Kidney glomerular epithelial cell (primary cell): Measurements from ENCODE around the gene BDNF.
A peak's percentile ranks its signal among the peaks of the same experiment; 100 is the strongest.

ENCODE experiments used
- DNase-seq: peaks from one replicate; lab custom pipeline; 2025; lab: John Stamatoyannopoulos, UW

BDNF gene

DNA sequence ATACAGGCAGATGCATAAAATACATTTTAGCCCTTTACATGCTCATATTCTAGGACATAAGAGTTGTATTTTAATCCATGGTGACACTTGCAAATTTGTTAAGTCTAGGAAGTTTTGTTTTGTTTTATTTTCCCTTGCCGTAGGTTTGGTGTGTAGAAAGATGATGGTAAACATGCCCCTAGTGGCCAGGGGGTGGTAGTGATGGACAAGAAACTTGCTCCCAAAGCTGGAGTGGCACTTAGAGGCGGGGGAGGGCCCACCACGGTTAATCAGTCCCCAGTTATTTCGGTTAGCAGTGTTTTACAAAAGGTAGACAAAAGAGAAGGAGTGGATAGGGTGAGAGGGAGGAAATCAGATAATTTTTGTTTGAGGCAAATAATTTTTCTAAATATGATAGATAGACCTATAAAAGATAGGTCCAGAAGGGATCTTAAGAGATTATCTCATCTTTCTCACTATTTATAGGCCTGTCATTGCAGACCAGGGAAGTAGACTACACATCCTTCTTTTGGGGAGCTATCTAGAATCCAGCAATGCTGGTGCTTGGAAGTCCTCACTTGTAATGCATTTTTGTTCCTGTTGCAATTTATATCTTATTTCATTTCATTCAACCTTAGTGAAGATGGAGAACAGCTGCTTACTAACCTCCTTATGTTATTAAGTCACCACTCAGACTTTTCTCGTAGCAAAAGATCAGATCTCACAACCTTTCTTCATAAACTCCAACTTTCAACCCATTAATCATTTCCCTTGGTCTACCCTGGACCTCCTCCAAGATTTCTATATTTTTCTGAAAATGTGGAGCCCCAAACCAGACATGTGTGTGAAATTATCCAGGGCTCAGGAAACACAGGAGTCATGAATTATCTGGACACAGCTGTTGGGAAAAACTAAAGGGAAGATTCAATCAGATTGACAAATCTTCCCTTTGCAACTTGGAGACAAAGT is 5.9 kb upstream of the BDNF start:
- peak; percentile 42 for DNase-seq

DNA sequence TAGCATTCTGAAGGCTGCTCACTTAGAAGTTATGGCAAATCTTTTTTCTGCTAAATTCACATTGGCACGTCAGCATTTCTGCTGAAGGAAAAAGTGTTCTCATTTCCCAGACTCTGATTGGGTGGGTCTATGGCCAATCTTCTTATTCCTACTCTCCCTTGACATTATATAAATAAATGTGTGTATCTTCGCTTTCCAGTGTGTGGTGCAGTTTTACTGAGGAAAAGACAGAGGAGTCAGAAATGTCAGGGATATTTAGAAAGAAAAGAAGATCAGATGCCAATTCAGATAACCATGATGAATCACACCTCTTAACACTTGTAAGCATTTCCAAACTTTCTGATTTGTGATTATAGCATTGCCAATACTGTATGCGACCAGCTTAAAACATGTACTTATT is 3.2 kb upstream of the BDNF start:
- no peak for DNase-seq

DNA sequence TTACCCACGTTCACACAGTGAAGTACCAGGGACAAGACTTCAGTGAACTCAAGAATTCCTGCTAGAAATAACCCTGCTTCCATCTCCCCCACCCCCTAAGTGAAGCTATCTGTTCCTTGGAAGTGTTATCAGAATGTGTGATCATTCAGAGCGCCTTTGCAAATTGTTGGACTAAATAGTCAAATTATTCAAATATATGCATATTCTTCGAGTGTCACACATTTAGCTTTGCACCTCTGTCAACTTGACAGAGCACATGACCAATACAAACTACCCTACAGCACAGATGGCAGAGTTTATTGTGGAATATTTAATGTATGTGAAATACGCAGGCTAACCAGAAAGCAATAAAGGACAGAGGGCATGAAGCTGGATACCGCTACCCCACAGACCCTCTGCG is 2.6 kb upstream of the BDNF start:
- no peak for DNase-seq

DNA sequence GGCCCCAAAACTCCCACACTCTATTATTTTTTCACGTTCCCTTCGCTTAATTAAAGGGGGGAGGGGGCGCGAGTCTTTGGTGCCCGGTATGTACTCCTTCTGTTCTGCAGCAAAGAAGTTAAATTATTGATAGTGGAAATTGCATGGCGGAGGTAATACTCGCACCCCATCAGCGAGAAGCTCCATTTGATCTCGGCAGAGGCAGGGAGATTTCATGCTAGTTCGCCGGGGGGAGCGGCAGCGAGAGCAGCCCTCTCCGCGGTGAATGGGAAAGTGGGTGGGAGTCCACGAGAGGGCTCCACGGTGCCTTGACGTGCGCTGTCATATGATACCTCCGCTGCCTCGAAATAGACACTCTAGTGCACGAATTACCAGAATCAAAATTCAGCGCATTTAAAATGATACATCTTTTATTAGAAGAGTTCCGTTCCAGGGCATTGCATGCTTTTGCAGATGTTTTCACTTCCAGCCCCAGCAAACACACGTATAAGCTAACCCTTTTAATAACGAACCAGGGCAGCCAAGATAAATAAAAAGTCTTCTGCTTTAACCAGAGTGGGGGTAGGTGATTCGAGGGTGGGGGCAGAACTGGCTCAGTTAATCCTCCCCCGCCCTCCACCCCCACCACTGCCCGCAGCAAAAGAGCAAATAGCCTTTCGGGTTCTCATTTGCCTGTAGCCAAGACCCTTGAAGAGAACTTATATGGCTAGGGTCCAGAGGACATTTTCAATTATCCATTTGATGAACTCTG is 1.3 kb upstream of the BDNF start:
- peak; percentile 16 for DNase-seq

- DNase-seq, result no peak
These were observed 317 bp downstream of the BDNF start for GRCh38 chr11:27699926-27700350.

GRCh38 chr11:27699242-27699925 is 871 bp downstream of the BDNF start:
- no peak for DNase-seq

DNA sequence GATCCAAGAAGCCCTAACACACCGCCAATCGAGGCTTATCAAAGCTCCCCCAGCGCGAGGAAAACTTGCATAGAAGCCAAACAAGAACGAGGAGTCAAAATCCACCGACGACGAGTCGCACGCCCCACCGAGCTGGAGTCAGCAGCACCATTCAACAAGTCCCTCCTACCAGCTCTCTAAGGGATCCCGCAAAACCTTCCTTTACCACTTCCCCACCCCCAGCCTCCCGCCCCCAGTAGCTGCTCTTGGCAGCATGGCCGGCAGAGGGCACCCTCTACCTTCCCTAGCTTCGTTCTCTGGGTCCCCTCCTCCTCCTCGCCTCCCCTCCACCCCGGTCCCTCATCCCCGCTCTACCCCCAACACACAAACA is 1.4 kb downstream of the BDNF start:
- peak; percentile 85 for DNase-seq

DNA sequence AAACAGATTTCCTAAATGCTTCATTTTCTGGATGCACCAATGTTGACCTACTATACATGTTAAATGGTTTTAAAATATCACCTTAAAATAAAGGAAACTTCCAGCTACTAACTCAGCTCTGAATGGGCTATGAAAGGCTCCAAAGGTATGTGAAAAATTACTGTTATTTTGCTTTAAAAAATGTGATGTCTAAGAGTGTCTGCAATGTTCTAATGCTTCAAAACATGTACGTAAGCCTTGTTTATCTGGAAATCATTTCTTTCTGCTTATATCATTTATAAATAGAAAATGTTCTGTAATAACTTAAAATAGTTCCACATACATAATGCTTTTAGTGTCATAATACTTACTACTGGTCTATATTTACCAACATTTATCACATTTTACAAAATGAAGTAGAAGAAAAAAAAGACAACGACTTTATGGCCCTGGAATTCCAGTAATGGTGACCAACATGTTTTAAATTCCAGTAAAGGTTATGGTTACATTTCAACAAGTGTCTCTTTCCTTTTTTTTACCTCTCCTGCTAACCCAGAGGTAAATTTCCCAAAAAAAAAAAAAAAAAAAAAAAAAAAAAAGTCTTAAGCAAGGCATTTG is 2.5 kb downstream of the BDNF start:
- peak; percentile 51 for DNase-seq

GRCh38 chr11:27696961-27697360 is 3.3 kb downstream of the BDNF start:
- no peak for DNase-seq

- DNase-seq, result no peak
These were observed 4.1 kb downstream of the BDNF start for GRCh38 chr11:27696115-27696514.

- DNase-seq, result peak; percentile 4
These were observed 5.3 kb downstream of the BDNF start for GRCh38 chr11:27694992-27695391.

GRCh38 chr11:27693398-27693797 is 6.9 kb downstream of the BDNF start:
- DNase-seq, result no peak

DNA sequence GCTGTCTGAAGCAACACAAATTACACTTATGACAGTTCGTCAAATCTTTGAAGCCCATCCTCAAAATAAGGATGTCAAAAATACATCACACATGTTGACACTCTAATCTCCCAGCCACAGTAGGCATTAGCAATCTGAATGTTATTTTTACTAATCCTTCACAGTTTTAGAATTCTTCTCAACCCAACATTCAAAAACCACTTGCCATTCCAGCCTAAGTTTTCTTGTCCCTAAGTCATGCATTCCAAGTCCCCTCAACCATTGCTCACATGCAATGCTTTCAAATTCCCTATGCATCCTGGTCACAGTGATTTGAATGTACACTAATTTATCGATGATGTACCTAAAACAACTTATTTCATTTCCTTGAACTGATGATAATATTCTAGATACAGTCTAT is 7.5 kb downstream of the BDNF start:
- DNase-seq, result no peak

DNA sequence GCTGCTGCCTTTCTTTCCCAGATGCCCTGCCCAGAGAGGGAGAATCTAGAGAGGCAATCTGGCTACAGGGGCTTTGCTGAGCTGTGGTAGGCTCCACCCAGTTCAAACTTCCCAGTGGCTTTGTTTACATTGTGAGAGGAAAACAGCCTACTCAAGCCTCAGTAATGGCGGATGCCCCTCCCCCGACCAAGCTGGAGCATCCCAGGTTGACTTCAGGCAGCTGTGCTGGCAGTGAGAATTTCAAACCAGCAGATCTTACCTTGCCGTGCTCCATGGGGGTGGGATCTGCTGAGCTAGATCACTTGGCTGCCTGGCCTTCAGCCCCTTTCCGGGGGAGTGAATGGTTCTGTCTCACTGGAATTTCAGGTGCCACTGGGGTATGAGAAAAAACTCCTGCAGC is 12.2 kb downstream of the BDNF start:
- no peak for DNase-seq

GRCh38 chr11:27681664-27682063 is 18.6 kb downstream of the BDNF start:
- DNase-seq, result no peak

DNA sequence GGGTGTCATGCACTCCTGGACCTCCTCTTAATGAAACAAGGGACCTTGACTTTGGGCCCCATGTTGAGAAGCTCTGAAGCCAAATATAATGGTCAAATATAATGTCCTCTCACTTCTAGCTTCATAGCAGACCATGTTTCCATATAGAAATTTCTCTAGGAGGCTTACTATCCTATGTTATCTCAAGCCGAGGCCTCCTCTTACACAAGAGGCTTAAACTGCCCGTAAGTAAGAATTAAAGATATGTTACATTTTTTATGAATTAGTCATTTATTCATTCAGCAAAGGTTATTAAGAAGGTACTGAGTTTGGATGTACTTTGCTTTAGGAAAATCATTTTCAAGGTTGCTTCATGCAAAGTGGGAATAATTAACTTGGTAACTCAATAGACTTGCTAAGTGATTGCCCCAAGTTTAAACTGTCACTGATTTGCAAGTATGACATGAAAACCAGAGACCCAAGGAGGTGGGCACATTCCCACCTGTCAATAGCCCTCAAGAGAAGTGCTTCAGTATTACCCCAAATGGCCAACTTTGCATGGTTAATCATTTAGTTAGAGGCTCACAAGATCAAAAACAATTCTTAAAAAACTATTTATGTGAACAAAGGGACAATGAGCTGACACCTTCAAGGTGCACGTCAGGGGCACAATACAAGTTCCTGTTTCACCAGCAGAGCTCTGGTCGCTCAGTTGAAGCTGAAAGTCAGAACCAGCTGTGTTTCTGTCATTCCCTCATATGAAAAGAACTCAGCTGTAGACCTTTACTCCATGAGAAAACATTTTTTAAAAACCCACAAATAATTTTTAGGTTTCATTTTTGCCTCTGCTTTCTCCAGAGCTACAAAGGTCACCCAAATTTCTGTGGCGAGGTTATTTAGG is 20.9 kb downstream of the BDNF start:
- no peak for DNase-seq

- no peak for DNase-seq
These were observed 22.0 kb downstream of the BDNF start for GRCh38 chr11:27678242-27678641.

- no peak for DNase-seq
These were observed 23.1 kb downstream of the BDNF start for GRCh38 chr11:27677108-27677507.

GRCh38 chr11:27673979-27674663 is 26.1 kb downstream of the BDNF start:
- DNase-seq, result no peak

GRCh38 chr11:27672836-27673464 is 27.3 kb downstream of the BDNF start:
- no peak for DNase-seq
